ENCODE results near the gene SND1. TPM values are rescaled to one million over a fixed set of nuclear protein-coding genes. Genes with fewer than 3 reads are reported as not detected.
A peak's percentile ranks its signal among the peaks of the same experiment; 100 is the strongest.

The SND1 gene
- total and polyA plus RNA-seq, 10 of the 15 experiments (the other 5 are each of a cell fraction or from before 2014, with no cell fraction given) = 52.4 to 270 (median 146) TPM

GRCh38 chr7:127819975-127820731 is 168.2 kb downstream of the SND1 start (continued):
- TF ChIP-seq, protein P1, sequence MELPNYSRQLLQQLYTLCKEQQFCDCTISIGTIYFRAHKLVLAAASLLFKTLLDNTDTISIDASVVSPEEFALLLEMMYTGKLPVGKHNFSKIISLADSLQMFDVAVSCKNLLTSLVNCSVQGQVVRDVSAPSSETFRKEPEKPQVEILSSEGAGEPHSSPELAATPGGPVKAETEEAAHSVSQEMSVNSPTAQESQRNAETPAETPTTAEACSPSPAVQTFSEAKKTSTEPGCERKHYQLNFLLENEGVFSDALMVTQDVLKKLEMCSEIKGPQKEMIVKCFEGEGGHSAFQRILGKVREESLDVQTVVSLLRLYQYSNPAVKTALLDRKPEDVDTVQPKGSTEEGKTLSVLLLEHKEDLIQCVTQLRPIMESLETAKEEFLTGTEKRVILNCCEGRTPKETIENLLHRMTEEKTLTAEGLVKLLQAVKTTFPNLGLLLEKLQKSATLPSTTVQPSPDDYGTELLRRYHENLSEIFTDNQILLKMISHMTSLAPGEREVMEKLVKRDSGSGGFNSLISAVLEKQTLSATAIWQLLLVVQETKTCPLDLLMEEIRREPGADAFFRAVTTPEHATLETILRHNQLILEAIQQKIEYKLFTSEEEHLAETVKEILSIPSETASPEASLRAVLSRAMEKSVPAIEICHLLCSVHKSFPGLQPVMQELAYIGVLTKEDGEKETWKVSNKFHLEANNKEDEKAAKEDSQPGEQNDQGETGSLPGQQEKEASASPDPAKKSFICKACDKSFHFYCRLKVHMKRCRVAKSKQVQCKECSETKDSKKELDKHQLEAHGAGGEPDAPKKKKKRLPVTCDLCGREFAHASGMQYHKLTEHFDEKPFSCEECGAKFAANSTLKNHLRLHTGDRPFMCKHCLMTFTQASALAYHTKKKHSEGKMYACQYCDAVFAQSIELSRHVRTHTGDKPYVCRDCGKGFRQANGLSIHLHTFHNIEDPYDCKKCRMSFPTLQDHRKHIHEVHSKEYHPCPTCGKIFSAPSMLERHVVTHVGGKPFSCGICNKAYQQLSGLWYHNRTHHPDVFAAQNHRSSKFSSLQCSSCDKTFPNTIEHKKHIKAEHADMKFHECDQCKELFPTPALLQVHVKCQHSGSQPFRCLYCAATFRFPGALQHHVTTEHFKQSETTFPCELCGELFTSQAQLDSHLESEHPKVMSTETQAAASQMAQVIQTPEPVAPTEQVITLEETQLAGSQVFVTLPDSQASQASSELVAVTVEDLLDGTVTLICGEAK (IDR thresholded peaks at IDR 0.05; ENCODE audit: borderline replicate concordance) = no peak; the same call in 1 of the 2 replicates
- TF ChIP-seq JUND (IDR thresholded peaks at IDR 0.05; ENCODE audit: low read depth, low read length) (no peak), POLR2AphosphoS5 (IDR thresholded peaks at IDR 0.05; ENCODE audit: low read length) (no peak), STAT3 (IDR thresholded peaks at IDR 0.05; ENCODE audit: low read depth, low read length) (no peak), RUNX3 (IDR thresholded peaks at IDR 0.05; ENCODE audit: low read length) (peak; percentile 55), RFX5 (IDR thresholded peaks at IDR 0.05; ENCODE audit: low read depth, low read length) (no peak), BRCA1 (IDR thresholded peaks at IDR 0.05; ENCODE audit: low read depth, low read length) (no peak), TARDBP (IDR thresholded peaks at IDR 0.05; ENCODE audit: borderline replicate concordance) (no peak), CEBPB (IDR thresholded peaks at IDR 0.05; ENCODE audit: borderline replicate concordance in 1 of 2, low read depth in 2 of 2, low read length in 2 of 2) (no peak), KDM1A (IDR thresholded peaks at IDR 0.05; ENCODE audit: borderline replicate concordance) (no peak), TCF7 (IDR thresholded peaks at IDR 0.05; ENCODE audit: borderline replicate concordance) (peak; percentile 91), ATF7 (IDR thresholded peaks at IDR 0.05; ENCODE audit: low read depth) (peak; percentile 26; the same call in 1 of the 2 replicates)
- TF ChIP-seq, protein P2, sequence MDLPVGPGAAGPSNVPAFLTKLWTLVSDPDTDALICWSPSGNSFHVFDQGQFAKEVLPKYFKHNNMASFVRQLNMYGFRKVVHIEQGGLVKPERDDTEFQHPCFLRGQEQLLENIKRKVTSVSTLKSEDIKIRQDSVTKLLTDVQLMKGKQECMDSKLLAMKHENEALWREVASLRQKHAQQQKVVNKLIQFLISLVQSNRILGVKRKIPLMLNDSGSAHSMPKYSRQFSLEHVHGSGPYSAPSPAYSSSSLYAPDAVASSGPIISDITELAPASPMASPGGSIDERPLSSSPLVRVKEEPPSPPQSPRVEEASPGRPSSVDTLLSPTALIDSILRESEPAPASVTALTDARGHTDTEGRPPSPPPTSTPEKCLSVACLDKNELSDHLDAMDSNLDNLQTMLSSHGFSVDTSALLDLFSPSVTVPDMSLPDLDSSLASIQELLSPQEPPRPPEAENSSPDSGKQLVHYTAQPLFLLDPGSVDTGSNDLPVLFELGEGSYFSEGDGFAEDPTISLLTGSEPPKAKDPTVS (IDR thresholded peaks at IDR 0.05; ENCODE audit: low read depth, low read length) = no peak
- TF ChIP-seq, protein P3, sequence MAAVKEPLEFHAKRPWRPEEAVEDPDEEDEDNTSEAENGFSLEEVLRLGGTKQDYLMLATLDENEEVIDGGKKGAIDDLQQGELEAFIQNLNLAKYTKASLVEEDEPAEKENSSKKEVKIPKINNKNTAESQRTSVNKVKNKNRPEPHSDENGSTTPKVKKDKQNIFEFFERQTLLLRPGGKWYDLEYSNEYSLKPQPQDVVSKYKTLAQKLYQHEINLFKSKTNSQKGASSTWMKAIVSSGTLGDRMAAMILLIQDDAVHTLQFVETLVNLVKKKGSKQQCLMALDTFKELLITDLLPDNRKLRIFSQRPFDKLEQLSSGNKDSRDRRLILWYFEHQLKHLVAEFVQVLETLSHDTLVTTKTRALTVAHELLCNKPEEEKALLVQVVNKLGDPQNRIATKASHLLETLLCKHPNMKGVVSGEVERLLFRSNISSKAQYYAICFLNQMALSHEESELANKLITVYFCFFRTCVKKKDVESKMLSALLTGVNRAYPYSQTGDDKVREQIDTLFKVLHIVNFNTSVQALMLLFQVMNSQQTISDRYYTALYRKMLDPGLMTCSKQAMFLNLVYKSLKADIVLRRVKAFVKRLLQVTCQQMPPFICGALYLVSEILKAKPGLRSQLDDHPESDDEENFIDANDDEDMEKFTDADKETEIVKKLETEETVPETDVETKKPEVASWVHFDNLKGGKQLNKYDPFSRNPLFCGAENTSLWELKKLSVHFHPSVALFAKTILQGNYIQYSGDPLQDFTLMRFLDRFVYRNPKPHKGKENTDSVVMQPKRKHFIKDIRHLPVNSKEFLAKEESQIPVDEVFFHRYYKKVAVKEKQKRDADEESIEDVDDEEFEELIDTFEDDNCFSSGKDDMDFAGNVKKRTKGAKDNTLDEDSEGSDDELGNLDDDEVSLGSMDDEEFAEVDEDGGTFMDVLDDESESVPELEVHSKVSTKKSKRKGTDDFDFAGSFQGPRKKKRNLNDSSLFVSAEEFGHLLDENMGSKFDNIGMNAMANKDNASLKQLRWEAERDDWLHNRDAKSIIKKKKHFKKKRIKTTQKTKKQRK (IDR thresholded peaks at IDR 0.05; ENCODE audit: low read depth, low read length) = no peak
- TF ChIP-seq, protein P4, sequence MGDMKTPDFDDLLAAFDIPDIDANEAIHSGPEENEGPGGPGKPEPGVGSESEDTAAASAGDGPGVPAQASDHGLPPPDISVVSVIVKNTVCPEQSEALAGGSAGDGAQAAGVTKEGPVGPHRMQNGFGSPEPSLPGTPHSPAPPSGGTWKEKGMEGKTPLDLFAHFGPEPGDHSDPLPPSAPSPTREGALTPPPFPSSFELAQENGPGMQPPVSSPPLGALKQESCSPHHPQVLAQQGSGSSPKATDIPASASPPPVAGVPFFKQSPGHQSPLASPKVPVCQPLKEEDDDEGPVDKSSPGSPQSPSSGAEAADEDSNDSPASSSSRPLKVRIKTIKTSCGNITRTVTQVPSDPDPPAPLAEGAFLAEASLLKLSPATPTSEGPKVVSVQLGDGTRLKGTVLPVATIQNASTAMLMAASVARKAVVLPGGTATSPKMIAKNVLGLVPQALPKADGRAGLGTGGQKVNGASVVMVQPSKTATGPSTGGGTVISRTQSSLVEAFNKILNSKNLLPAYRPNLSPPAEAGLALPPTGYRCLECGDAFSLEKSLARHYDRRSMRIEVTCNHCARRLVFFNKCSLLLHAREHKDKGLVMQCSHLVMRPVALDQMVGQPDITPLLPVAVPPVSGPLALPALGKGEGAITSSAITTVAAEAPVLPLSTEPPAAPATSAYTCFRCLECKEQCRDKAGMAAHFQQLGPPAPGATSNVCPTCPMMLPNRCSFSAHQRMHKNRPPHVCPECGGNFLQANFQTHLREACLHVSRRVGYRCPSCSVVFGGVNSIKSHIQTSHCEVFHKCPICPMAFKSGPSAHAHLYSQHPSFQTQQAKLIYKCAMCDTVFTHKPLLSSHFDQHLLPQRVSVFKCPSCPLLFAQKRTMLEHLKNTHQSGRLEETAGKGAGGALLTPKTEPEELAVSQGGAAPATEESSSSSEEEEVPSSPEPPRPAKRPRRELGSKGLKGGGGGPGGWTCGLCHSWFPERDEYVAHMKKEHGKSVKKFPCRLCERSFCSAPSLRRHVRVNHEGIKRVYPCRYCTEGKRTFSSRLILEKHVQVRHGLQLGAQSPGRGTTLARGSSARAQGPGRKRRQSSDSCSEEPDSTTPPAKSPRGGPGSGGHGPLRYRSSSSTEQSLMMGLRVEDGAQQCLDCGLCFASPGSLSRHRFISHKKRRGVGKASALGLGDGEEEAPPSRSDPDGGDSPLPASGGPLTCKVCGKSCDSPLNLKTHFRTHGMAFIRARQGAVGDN (IDR thresholded peaks at IDR 0.05) = no peak; the same call in 1 of the 2 replicates

All from GM12878 (cell line).